Measurements from ENCODE around the gene LRRC36.

The LRRC36 gene

GRCh38 chr16:67426022-67426421 is 99.4 kb downstream of the LRRC36 start:
- no peak overlapping the region for H3K4me3 ChIP-seq (ENCODE audit: low read depth, low read length)
- CTCF ChIA-PET, result interaction anchor here (0.8 to 9.7 kb wide), 15 partner anchors 9 to 166 kb away, joined by 3 to 154 read pairs (median 8); partner anchors contain the start of genes ATP6V0D1 and ZDHHC1
- POLR2A ChIA-PET, result no interaction called here
- no peak for TF ChIP-seq CTCF (IDR thresholded peaks at IDR 0.05; ENCODE audit: insufficient read depth, low read length, missing control alignments)
- no peak for DNase-seq (ENCODE audit: low read depth, low spot score)

- no peak for DNase-seq (ENCODE audit: low read depth, low spot score)
- no peak for TF ChIP-seq CTCF (IDR thresholded peaks at IDR 0.05; ENCODE audit: insufficient read depth, low read length, missing control alignments)
- POLR2A ChIA-PET, result no interaction called here
- H3K4me3 ChIP-seq (ENCODE audit: low read depth, low read length), result no peak overlapping the region
- CTCF ChIA-PET, result interaction anchor here (1.0 to 9.7 kb wide), 20 partner anchors 9 to 166 kb away, joined by 3 to 154 read pairs (median 12); partner anchors contain the start of genes ATP6V0D1 and ZDHHC1
These were observed 100.3 kb downstream of the LRRC36 start for GRCh38 chr16:67426950-67427349.

GRCh38 chr16:67428146-67428731 is 101.6 kb downstream of the LRRC36 start:
- TF ChIP-seq CTCF (IDR thresholded peaks at IDR 0.05; ENCODE audit: insufficient read depth, low read length, missing control alignments), result peak; percentile 92
- ChIA-PET POLR2A (no interaction called here), CTCF (interaction anchor here (0.6 to 9.7 kb wide), 32 partner anchors 9 to 196 kb away, joined by 3 to 154 read pairs (median 6); partner anchors contain the start of genes ATP6V0D1, TPPP3 and ZDHHC1)
- H3K4me3 ChIP-seq (ENCODE audit: low read depth, low read length), result no peak overlapping the region
- no peak for DNase-seq (ENCODE audit: low read depth, low spot score)

GRCh38 chr16:67429053-67429798 is 102.6 kb downstream of the LRRC36 start:
- no peak for TF ChIP-seq CTCF (IDR thresholded peaks at IDR 0.05; ENCODE audit: insufficient read depth, low read length, missing control alignments)
- ChIA-PET CTCF (interaction anchor here (0.7 to 9.7 kb wide), 18 partner anchors 10 to 169 kb away, joined by 3 to 154 read pairs (median 14); partner anchors contain the start of genes ATP6V0D1 and ZDHHC1), POLR2A (no interaction called here)
- no peak overlapping the region for H3K4me3 ChIP-seq (ENCODE audit: low read depth, low read length)
- no peak for DNase-seq (ENCODE audit: low read depth, low spot score)

GRCh38 chr16:67429799-67430503 is 103.3 kb downstream of the LRRC36 start:
- no peak for TF ChIP-seq CTCF (IDR thresholded peaks at IDR 0.05; ENCODE audit: insufficient read depth, low read length, missing control alignments)
- POLR2A ChIA-PET, result no interaction called here
- CTCF ChIA-PET, result interaction anchor here (2.1 to 9.7 kb wide), 9 partner anchors 9 to 170 kb away, joined by 7 to 154 read pairs (median 19); no protein-coding TSS in a partner anchor
- peak overlapping the region; percentile 37 for H3K4me3 ChIP-seq (ENCODE audit: low read depth, low read length)
- no peak for DNase-seq (ENCODE audit: low read depth, low spot score)
